Type B pancreatic cell (in vitro differentiated cells): ENCODE data around the gene L3MBTL4. TPM values are rescaled to one million over a fixed set of nuclear protein-coding genes. Genes with fewer than 3 reads are reported as not detected.

Source experiments
- DNase-seq: peaks from one replicate; pipeline ENCODE4 v3.0.0; 2021; ENCODE audit warnings: mixed read lengths; ENCODE audit not compliant: unreplicated experiment; ENCODE audit errors: extremely low spot score
- H3K27ac Mint-ChIP-seq: 2 replicates; pipeline ENCODE4 v1.8.0; 2021; ENCODE audit warnings: mild to moderate bottlenecking, mixed read lengths
- H3K27me3 Mint-ChIP-seq: 2 replicates; pipeline ENCODE4 v1.8.0; 2021; ENCODE audit warnings: mixed read lengths
- H3K36me3 Mint-ChIP-seq: 2 replicates; pipeline ENCODE4 v1.8.0; 2021; ENCODE audit warnings: mixed read lengths
- H3K4me1 Mint-ChIP-seq: one replicate; pipeline ENCODE4 v1.8.0; 2021; ENCODE audit warnings: mixed read lengths; ENCODE audit not compliant: unreplicated experiment
- H3K4me3 Mint-ChIP-seq: 2 replicates; pipeline ENCODE4 v1.8.0; 2021; ENCODE audit warnings: mild to moderate bottlenecking, mixed read lengths
- H3K9me3 Mint-ChIP-seq: 2 replicates; pipeline ENCODE4 v1.8.0; 2021; ENCODE audit warnings: mixed read lengths
- CTCF ChIP-seq: fragments of 200-600 bp; sonication (generic); conservative IDR thresholded peaks from 2 replicates; pipeline ENCODE4 v1.5.0; 2021; ENCODE audit warnings: antibody characterized with exemption, mild to moderate bottlenecking
- total RNA-seq: library from RNA; stranded (reverse); gene quantifications from 2 replicates; pipeline ENCODE4 v1.2.1, GENCODE V29; 2021; ENCODE audit warnings: low replicate concordance

L3MBTL4 gene
- total RNA-seq, 1 donor from 2014 or later: 2.2 TPM

- no peak overlapping the region for H3K4me3 Mint-ChIP-seq
- no peaks in the 10 kb centered on the region for H3K36me3 Mint-ChIP-seq
- peaks cover 17% of the 10 kb centered on the region for H3K9me3 Mint-ChIP-seq
- H3K4me1 Mint-ChIP-seq: no peaks in the 10 kb centered on the region
- H3K27me3 Mint-ChIP-seq: no peaks in the 10 kb centered on the region
- H3K27ac Mint-ChIP-seq: no peak overlapping the region
- no peak for TF ChIP-seq CTCF
- DNase-seq: no peak
These were observed 370.4 kb downstream of the L3MBTL4 start for GRCh38 chr18:6044319-6044718.

- Mint-ChIP-seq H3K4me3 (no peak overlapping the region), H3K4me1 (no peaks in the 10 kb centered on the region), H3K9me3 (peaks cover 7% of the 10 kb centered on the region), H3K36me3 (no peaks in the 10 kb centered on the region), H3K27me3 (no peaks in the 10 kb centered on the region), H3K27ac (no peak overlapping the region)
- no peak for TF ChIP-seq CTCF
- DNase-seq: no peak
These were observed 375.7 kb downstream of the L3MBTL4 start for GRCh38 chr18:6039055-6039454.

GRCh38 chr18:6031442-6031841 is 383.3 kb downstream of the L3MBTL4 start:
- H3K27me3 Mint-ChIP-seq: no peaks in the 10 kb centered on the region
- peaks cover 4% of the 10 kb centered on the region for H3K36me3 Mint-ChIP-seq
- DNase-seq: no peak
- no peak overlapping the region for H3K4me3 Mint-ChIP-seq
- H3K9me3 Mint-ChIP-seq: peaks cover 10% of the 10 kb centered on the region
- no peak for TF ChIP-seq CTCF
- no peak overlapping the region for H3K27ac Mint-ChIP-seq
- no peaks in the 10 kb centered on the region for H3K4me1 Mint-ChIP-seq

GRCh38 chr18:6031002-6031401 is 383.7 kb downstream of the L3MBTL4 start:
- Mint-ChIP-seq H3K36me3 (peaks cover 4% of the 10 kb centered on the region), H3K27ac (no peak overlapping the region), H3K4me1 (no peaks in the 10 kb centered on the region), H3K27me3 (no peaks in the 10 kb centered on the region), H3K4me3 (no peak overlapping the region), H3K9me3 (peaks cover 10% of the 10 kb centered on the region)
- TF ChIP-seq CTCF: no peak
- DNase-seq: no peak

- no peak for TF ChIP-seq CTCF
These were observed 389.9 kb downstream of the L3MBTL4 start for GRCh38 chr18:6024745-6025248.

GRCh38 chr18:6023551-6023950 is 391.2 kb downstream of the L3MBTL4 start:
- Mint-ChIP-seq H3K4me3 (no peak overlapping the region), H3K9me3 (peaks cover 19% of the 10 kb centered on the region), H3K36me3 (peaks cover 4% of the 10 kb centered on the region), H3K27me3 (peaks cover 3% of the 10 kb centered on the region), H3K4me1 (peaks cover 37% of the 10 kb centered on the region), H3K27ac (no peak overlapping the region)
- no peak for DNase-seq
- TF ChIP-seq CTCF: no peak

More at GRCh38 chr18:6024745-6025248, 389.9 kb downstream of the L3MBTL4 start:
- no peak overlapping the region for H3K27ac Mint-ChIP-seq
- H3K27me3 Mint-ChIP-seq: peaks cover 3% of the 10 kb centered on the region
- peaks cover 19% of the 10 kb centered on the region for H3K9me3 Mint-ChIP-seq
- no peak for DNase-seq
- H3K4me3 Mint-ChIP-seq: no peak overlapping the region
- peaks cover 28% of the 10 kb centered on the region for H3K4me1 Mint-ChIP-seq
- peaks cover 4% of the 10 kb centered on the region for H3K36me3 Mint-ChIP-seq
